HT1080 (cell line): Measurements from ENCODE around the gene HNRNPA1L2. TPM values are rescaled to one million over a fixed set of nuclear protein-coding genes. Genes with fewer than 3 reads are reported as not detected.
A peak's percentile ranks its signal among the peaks of the same experiment; 100 is the strongest.
"Not testable (repeated sequence)": the region's sequence is repeated elsewhere in the genome, so short reads cannot be mapped to it uniquely, and the experiment has no call there.

ENCODE experiments used
- DNase-seq: peaks from one replicate; pipeline ENCODE4 v3.0.0-alpha.2; 2015; ENCODE audit warnings: low read depth
- polyA plus RNA-seq, 2 experiments: library from polyadenylated mRNA; depleted of rRNA; stranded (reverse); fragments of >200 nt; gene quantifications; 2 replicates each; pipeline ENCODE4 v1.2.3, GENCODE V29; 2015
- total RNA-seq: library from RNA; depleted of rRNA; stranded (reverse); fragments of >200 nt; shearing (Covaris generic); gene quantifications from 2 replicates; pipeline ENCODE4 v1.2.3, GENCODE V29; 2014; rRNA removed

Gene HNRNPA1L2
- 3.0 and 3.1 TPM in 2 replicates for total RNA-seq
- polyA plus RNA-seq (2015; cell fraction: cytosol; rRNA removed): 9.2 and 9.7 TPM in 2 replicates
- polyA plus RNA-seq (2015; cell fraction: nucleus; rRNA removed): 14.3 and 17.1 TPM in 2 replicates

DNA sequence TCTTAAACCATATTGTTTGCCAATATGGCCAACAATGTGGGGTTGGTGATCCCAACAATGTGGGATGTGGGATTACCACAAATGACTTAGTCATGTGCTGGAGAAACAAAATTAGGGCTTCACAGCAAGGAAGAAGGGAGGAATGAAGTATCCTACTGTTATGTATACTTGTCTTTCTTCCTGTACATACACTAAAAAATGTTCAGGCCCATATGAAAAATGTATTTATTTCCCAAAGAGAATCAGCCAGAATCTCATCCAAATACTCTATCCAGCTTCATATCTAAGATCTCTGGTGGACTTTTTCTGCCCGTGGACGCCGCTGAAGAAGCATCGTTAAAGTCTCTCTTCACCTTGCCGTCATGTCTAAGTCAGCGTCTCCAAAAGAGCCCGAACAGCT lies at the start of gene HNRNPA1L2:
HNRNPA1L2 (plus strand) TSS at position 301 of the 400 bp plus-strand sequence; CDS start at position 363, 62 bp downstream.
- DNase-seq: no peak

DNA sequence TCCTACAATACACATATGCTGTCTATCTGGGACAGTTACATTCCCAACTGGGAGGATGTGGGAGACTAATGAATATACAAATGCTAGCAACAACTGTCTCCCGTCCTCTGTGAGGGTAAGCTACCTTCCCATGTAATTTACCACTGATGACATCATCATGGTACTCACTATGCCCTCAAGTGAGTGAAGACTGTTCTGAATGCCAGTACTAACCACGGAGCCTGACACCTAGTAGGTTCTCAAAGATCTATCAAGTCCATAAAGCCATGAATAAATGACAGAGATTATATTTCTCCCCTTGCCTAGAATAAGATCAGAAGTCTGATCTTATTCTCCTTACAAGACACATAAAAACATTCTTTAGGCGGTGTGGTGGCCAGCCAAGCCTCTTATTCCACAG lies 49.1 kb upstream of the HNRNPA1L2 start:
- DNase-seq: not testable (repeated sequence)

DNA sequence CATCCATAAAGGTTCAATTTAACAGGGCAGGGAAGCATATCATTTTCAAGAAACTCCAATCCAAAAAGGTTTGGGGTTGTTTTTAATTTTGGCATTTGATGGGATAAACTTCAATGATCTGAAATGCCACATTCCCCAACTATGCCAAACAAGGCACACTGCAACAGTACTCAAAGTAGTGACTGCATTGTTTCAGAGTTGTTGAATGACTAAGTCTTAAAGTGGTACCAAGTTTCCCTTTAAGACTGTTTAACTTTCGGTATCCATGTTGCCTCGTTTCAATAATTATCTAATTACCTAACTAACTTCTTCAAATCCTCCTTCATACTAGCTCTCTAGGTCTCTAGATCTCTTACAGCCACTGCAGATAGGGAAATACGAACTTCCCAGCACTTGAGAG lies 48.4 kb upstream of the HNRNPA1L2 start:
- not testable (repeated sequence) for DNase-seq

DNA sequence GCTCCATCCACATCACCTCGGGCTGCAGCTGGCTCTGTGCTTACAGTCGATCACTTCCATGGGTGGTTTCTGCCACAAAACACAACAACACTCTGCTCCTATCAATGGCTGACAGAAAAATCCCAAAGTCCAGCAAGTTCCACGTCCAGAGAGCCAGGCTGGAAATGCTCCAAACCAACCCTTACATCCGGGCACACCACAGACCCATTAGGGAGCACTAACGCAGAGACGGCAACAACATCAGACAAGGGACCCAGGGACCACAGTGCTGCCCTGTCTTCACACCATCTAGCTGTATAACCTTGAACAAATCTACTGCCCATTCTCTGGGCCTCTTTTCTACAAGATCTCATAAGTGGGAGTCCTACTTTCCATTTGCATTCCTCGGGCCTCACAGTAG lies 47.9 kb upstream of the HNRNPA1L2 start:
- DNase-seq: not testable (repeated sequence)

DNA sequence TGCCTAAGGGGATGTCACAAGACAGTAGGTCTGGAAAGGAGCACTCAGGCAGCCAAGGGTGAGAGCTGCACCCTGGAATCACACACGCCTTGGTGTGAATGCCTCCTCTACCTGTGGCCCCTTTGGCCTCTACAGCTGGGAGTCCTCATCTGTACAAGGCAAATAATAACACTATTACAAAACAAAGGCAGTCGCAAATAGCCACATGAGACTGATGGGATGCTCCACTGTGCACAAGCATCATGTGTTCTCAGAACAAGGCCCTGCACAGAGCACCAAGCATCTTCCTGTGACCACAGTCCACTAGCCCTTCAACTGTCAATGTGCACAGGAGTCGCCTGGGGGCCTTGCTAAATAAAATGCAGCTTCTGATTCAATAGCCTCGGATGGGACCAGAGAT lies 44.6 kb upstream of the HNRNPA1L2 start:
- DNase-seq: no peak

DNA sequence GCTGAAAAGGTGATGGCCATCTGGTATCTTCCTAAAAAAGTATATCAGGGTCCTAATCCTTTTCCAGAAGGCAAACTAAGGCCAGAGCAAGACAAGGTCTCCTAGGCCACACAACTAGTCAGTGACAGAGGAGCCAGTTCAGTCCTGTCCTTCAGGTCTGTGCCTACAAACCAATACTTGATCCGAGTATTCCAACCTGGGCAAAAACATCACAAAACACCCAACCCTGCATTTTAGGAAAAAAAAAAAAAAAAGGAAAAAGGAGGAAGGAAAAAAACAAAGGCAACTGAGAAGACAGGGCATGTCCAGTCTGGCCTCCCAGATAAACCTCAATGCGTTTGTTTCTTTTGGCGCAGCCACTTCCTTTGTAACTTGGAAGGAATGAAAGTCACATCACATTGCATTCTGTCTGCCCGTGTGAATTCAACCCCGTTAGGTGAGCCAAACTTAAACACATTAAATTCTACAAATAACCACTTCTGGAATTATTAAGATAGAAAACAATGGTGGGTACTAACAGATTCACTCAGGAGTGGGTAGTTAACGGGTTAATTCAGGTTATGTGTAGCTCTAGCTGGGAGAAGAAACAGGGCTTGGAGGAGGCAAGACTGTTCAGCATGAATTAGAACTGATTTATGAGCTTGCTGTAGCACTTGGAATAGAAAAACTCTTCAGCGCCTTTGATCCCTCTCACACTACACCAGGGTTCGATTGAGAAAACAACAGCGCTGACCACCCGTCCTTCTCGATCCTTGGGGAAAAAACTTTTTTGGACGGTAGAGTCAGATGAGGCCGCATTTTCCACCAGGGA lies 43.0 kb upstream of the HNRNPA1L2 start:
- peak; percentile 50 for DNase-seq

DNA sequence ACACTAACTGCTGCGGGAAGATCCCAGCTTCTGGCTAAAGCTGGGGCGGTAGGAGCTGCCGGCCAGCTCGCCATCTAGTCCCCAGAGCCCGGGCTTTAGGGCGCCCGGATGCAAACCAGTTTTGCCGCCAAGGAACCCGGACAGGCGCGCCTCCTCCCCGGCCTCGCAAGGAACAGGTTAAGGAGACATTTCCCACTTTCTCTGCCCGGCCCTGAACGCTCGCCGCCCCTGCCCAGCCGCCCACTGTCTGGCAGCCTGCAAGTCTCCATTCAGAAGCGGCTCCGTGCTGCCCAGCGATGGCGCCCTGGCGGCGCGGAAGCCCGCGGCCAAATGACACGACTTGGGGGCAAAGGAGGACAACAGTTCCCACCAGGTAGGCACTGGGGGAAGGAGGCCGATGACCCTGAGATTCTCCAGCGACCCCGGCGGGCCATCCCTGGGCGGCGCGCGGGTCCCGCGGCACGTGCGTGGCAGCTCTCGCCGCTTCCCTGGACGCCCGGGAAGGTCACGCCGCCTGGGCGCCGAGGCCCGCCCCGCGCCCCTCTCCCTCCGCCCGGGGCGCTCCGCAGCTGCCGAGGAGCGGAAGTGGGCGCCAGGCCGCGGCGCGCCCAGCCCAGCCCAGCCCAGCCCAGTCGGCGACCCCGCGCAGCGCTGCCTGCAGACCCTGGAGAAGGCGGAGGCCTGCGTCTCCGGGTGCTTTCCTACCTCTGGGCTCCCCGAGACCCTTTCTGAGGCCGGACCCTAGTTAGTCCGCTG lies 42.2 kb upstream of the HNRNPA1L2 start:
- peak; percentile 34 for DNase-seq

DNA sequence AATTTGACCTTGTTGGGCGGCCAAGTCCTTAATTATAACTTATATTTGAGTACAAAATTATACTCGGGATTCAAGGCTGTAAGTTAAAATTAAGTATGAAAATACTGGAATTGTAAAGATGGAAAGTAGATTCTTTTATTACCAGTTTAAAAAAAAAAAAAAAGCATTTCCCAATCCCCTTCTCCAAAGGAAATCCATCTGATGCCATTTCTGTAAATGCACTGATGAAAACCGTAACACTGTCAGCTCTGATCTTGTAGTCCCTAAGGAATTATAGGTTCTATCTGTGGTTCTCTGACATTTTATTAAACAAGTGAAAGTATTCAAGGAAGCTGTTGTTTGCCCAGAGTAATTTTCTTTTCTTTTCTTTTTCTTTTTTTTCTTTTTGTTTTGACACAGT lies 41.6 kb upstream of the HNRNPA1L2 start:
- no peak for DNase-seq

DNA sequence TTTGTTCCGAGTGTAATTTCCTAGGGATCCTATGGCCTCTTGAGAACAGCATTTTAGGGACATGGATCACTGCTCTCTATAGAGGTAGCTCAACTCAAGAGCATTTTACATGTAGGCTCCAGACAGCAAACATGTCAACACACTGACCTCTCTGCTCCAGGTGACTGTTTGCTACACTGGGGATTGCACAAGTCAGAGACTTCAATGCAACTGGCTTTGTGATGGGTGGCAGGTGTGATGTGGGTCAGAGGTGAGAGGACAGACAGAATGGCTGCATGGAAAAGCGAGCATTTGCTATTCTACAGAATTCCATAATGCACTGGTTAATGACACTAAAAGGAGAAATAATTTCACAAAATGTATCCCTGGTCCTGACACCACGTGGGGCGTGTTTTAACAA lies 38.9 kb upstream of the HNRNPA1L2 start:
- DNase-seq: not testable (repeated sequence)

DNA sequence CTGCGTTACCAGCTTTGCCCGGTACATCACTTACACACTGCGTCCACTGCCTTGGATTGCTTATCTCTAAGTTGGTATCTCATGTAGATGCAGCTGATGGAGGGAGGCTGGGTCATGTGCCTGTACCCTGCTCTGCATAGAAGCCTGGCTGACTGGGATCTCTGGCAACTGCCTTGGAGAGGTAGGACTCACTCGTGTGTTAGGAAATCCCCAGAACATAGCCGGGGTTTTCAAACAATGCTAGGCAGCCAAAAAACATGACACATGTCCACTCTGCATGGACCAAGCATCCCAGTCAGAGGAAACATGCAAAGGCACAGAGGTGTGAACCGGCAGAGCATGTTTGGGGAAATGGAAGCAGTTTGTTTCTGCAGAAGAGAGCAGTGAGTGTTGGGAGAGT lies 36.1 kb upstream of the HNRNPA1L2 start:
- not testable (repeated sequence) for DNase-seq

DNA sequence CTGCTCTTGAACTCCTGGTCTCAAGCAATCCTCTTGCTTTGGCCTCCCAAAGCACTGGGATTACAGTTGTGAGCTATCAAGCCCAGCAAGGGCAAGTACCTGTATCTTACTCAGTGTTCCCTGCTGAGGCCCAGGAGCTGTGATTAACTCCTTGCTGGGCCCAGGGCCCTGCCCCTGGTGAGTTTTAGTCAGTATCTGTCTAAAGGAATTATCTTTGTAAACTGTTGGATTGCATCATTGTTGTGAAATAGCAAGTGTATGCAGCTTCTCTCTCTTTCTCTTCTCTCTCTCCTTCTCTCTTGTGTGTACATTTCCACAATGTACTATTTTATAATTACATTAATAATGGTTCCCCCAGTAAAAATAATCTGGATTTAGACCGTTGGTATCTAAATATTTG lies 35.4 kb upstream of the HNRNPA1L2 start:
- not testable (repeated sequence) for DNase-seq

DNA sequence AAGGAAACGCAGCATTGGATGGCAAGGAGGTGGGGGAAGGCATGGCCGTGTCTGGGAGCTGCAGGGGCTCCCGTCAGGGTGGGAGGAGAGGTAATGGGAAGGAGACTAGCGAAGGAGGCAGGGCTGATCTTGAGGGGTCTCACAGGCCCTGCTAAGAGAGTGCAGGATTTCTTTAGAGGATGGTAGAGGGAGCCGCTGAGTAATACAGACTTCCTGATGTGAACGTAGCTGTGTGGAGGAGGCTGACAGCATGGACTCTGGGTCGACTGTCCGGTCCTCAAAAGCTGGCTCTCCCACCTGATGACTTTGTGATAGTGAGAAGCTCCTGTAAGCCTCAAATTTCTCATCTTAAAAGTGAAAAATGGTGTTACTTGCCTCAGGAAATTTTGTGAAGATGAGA lies 34.0 kb upstream of the HNRNPA1L2 start:
- not testable (repeated sequence) for DNase-seq

DNA sequence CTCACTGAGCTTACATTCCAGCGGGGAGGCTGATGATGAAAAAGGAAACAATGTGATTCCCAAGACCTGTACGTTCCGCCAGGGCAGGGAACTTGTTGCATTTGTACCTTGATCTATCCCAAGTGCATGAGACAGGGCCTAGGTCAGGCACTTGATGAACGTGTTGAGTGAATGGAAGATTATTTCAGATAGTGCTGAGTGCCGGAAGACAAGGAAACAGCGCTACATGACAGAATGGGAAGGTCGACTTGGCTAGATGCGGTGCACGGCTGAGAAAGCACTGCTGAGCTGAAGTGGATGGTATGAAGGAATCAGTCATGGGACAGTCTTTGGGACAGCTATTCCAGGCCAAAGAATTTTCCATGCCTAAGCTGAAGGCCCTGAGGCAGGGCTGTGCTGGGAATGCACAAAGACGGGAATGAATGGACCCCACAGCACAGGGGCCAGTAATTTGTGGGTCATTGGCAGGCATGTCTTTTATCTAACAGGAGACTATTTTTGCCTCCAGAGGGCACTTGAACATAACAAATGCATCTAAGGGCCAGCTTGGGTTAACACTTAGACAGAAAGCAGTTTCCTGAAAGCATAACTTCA lies 33.1 kb upstream of the HNRNPA1L2 start:
- DNase-seq: peak; percentile 44

DNA sequence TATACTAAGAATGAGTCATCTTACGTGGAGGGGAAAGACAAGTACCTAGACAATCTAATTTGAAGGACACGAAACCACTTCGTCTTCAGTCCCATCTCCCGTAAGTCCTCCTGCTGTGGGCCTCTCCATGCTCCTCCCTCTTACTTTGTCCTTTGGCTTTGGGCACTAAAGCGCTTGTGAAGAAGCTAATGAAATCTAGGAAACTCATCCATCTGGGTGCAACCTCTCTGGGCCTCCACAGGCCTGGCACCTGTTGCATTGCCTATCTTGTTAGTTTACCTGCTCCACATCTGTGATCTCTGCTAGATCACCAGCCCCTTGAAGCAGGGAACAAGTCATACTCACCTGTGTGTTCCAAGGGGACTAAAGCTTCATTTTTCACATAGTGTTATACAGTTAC lies 32.1 kb upstream of the HNRNPA1L2 start:
- DNase-seq: not testable (repeated sequence)

DNA sequence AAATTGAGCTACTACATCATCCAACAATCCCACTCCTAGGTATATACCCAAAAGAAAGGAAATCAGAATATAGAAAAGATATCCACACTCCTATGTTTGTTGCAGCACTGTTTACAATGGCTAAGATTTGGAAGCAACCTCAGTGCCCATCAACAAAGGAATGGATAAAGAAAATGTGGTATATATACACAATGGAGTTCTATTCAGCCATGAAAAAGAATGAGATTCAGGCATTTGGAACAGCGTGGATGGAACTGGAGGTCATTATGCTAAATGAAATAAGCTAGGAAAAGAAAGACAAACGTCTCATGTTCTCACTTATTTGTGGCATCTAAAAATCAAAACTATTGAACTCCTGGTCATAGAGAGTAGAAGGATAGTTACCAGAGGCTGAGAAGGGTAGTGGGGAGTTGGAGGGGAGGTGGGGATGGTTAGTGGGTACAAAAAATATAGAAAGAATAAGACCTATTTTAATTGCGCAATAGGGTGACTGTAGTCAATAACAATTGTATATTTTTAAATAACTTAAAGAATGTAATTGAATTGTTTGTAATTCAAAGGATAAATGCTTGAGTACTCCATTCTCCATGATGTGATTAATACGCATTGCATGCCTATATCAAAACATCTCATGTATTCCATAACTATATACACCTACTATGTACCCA lies 27.0 kb upstream of the HNRNPA1L2 start:
- DNase-seq: no peak

DNA sequence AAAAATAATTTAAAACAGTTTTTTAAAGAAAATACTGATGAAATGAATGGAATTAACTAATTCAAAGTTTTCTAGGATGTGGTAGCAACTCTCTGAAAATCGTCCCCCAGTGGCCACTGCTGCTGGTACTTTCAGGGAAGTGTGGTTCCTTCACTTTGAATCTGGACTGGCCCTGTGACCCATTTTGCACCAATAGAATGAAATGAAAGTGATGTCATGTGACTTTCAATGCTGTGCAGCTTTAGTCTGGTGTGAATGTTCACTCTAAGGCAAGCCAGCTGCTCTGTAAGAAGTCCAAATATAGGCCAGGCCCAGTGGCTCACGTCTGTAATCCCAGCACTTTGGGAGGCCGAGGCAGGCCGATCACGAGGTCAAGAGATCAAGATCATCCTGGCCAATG lies 26.4 kb upstream of the HNRNPA1L2 start:
- no peak for DNase-seq

DNA sequence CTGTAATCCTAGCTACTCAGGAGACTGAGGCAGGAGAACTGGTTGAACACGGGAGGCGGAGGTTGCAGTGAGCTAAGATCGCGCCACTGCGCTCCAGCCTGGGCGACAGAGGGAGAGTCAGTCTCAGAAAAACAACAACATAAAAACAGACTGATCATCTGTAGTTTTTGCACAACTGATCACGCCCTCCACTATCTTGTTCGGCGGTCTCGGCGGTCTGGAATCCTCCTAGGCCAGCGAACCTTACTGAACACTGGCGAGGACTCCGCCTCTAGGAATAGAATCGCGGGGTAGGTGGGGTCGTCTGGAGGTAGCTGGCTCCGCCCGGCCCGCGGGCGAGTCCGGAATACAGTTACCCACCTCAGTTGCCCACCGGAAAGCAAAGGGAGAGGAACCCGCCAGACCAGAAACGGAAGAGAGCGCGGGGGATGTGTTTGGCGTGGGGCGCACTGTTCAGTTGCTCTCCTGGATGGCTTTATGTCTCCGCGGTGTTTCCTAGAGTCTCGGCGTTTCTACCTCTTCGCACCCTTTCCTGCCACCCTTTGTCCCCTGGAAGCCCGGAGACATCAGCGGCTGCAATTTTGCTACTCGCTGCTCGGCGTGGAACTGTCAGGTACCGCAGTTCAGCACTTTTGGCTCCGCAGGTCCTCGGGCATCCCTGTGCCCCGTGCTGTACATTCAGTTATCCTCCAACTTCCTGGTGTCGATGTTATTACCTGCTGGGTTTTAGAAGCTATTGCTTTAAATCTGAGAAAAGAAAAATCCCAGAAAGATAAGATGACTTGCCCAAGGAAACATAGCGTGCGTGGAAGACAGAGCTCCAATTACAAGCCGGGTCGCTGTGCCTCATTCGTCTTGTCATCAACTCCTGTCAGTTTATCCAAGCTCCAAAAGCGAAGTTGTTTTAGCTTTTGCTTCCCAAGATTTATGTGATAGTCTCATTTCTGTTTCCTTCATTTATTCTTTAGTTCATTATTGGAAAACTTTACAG lies 24.9 kb upstream of the HNRNPA1L2 start:
- peak; percentile 93 for DNase-seq

DNA sequence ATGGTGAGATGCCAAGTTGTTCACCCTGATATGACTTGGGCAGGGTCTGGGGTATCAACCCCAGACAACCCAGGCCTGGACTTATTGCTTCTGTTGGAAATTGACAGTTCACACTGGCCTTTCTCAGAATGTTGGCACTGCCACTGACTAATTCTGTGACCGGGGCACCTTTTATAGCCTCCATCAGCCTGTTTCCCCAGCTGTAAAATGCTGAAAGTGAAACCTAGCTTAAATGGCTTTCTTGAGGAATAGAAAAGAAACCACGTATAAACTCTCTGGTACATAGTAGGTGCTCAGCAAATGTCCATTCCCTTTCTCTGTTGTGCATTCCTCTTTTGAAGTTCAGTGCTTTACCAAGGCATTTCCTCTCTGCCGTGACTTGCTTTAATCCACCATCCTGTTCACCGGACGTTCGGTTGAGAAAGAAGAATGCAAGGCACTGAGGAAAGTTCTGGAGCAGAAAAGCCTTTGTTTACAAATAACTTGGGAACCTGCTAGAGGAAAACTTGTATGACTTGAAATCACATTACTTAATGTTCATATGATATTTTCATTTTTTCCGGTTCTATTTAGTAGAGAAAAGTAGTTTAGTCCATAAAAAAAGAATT lies 11.0 kb upstream of the HNRNPA1L2 start:
- not testable (repeated sequence) for DNase-seq

DNA sequence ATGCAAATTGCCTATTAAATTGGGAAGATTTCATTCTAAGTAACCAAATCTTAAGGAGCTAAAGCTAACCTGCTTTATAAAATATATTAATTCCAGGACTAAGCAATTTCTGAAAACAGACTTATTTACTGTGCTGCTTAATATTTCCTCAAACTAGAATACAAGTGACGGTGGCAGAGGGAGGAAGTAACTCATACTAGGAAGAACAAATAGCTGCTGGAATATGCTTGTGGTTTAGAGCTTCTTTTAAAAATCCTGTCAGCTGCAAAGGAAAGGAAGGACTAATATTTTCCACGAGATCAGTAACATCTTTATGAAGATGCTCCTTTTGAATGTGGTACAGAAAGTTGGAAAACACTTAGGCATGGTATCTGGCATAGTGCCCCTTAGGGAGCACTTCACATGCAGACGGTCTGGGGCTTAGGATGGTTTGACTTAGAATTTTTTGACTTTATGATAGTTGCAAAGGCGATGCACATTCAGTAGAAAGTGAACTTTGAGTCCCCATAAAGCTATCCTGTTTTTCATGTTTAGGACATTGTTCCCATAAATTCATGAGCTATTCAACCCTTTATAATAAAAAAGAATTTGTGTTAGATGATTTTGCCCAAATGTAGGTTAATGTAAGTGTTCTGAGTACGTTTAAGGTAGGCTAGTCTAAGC lies 3.4 kb upstream of the HNRNPA1L2 start:
- no peak for DNase-seq
